ENCODE measurements around the gene ERC2. TPM values are rescaled to one million over a fixed set of nuclear protein-coding genes. Genes with fewer than 3 reads are reported as not detected.

The ERC2 gene
- total RNA-seq, 1 donor from 2014 or later = 0.65 TPM

DNA sequence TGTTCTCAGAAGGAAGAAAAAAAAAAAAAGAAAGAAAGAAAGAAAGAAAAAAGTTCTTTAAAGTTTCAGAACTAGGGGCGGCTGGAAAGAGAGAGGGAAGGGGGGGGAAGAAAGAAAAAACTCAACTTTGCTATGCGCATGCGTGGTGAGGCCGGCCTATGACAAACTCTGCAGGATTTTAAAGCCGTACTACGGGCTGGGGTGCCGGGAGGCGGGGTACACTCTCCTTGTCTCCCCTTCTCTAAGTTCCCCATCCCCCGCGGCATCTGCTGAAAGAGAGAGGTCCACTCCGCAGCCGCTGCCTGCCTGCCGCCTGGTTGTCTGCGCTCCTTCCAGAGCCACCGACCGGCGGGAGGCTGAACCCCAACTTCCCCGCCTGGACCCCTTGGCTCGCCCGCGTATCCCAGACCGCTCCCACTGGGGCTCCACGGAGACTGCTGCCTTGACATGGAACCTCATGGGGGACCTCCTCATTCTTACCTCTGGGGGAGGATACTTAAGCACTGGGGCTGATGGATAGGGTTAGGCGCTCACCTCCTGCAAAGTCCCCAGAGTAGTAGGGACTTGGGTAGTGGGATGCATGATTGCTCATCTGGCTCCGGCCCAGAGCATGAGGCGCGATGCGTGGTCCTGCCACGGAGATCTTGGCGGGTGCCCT, 979.7 kb downstream of the ERC2 start:
- Mint-ChIP-seq H3K9me3 (ENCODE audit: low read depth) (no peaks in the 10 kb centered on the region), H3K27me3 (ENCODE audit: low read depth) (peaks cover 2% of the 10 kb centered on the region)

DNA sequence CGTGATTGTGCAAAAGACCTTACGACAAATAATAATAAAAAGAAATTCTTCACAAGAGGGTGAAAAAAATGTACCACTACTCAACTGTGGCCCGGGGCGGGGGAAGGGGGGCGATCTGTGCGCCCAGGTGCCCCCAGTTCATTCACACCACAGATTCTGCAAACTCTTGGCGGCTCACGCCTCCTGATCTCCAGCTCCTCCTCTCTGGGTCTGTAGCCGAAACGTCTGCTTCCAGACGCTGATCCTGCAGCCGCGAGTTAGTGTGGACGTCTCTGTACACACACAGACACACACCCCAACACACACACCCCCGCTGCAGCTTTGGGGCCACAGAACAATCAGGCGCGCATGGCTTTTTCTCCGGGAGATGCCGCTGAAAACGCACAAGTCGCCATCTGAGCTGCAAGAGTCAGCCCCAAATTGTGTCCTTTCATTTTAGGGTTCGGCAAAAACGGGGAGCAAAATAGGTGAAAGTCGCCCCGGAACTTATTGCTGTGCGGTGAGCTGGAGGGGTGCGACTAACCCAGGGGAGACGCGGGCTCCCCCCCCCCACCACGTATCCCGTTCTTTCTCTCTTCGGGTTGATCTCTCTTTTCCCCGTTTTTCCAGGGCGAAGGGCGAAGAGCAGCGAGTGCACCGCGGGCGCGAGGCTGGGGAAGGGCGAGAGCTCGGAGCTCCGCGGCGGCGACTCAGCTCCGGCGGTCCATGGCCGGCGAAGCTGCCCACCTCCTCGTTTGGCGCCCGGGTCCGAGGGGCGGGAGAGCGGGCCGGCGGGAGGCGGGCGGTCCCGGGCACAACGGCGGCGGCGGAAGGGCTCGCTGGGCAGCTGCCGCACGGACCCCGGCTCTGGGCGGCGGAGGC, 980.7 kb downstream of the ERC2 start:
- Mint-ChIP-seq H3K4me3 (ENCODE audit: unreplicated experiment) (peak overlapping the region; percentile 97), H3K27me3 (ENCODE audit: low read depth) (peaks cover 2% of the 10 kb centered on the region), H3K36me3 (ENCODE audit: low read depth) (no peaks in the 10 kb centered on the region), H3K9me3 (ENCODE audit: low read depth) (no peaks in the 10 kb centered on the region), H3K4me1 (ENCODE audit: low read depth) (peaks cover 47% of the 10 kb centered on the region), H3K27ac (ENCODE audit: unreplicated experiment) (peak overlapping the region; percentile 63)
- TF ChIP-seq, protein P1, sequence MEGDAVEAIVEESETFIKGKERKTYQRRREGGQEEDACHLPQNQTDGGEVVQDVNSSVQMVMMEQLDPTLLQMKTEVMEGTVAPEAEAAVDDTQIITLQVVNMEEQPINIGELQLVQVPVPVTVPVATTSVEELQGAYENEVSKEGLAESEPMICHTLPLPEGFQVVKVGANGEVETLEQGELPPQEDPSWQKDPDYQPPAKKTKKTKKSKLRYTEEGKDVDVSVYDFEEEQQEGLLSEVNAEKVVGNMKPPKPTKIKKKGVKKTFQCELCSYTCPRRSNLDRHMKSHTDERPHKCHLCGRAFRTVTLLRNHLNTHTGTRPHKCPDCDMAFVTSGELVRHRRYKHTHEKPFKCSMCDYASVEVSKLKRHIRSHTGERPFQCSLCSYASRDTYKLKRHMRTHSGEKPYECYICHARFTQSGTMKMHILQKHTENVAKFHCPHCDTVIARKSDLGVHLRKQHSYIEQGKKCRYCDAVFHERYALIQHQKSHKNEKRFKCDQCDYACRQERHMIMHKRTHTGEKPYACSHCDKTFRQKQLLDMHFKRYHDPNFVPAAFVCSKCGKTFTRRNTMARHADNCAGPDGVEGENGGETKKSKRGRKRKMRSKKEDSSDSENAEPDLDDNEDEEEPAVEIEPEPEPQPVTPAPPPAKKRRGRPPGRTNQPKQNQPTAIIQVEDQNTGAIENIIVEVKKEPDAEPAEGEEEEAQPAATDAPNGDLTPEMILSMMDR (IDR thresholded peaks at IDR 0.05) = no peak
- no peak for DNase-seq (ENCODE audit: low spot score)

More for the DNA sequence above, 979.7 kb downstream of the ERC2 start:
- Mint-ChIP-seq H3K27ac (ENCODE audit: unreplicated experiment) (peak overlapping the region; percentile 12), H3K36me3 (ENCODE audit: low read depth) (no peaks in the 10 kb centered on the region), H3K4me3 (ENCODE audit: unreplicated experiment) (peak overlapping the region; percentile 97), H3K4me1 (ENCODE audit: low read depth) (peaks cover 39% of the 10 kb centered on the region)
- no peak for DNase-seq (ENCODE audit: low spot score)
- TF ChIP-seq, protein P1 (IDR thresholded peaks at IDR 0.05) = no peak

DNA sequence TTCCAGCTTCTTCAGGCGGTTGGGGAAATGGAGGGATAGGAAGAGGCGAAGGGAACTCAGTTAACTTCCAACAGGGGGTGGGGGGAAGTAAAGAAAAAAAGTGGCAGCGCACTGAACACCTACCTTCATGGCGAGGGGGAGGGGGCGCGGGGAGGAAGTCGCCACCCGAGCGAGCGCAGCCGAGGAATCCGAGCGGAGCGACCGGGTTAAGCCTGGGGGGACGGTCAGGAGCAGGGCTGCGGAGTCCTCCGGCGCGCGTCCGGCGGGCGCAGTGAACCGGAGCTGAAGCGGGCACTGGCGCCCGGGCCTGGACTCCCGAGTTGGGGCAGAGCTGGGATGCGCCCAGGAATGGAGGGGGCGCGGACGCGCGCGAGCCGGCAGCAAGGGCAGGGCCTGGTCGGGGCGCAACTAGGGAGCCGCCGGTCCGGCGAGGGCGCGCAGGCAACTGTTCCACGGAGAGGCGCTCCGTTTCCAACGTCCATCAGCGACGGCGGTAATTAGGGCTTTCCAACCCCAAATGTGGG, 981.3 kb downstream of the ERC2 start, which contains the start of gene WNT5A:
Gene WNT5A, minus strand, starts transcription at position 450 of the 524 bp plus-strand sequence. Its CDS starts 321 bp downstream, at position 129.
- Mint-ChIP-seq H3K9me3 (ENCODE audit: low read depth) (no peaks in the 10 kb centered on the region), H3K36me3 (ENCODE audit: low read depth) (no peaks in the 10 kb centered on the region), H3K27ac (ENCODE audit: unreplicated experiment) (peak within 1 kb of the TSS; percentile 79), H3K4me1 (ENCODE audit: low read depth) (peaks cover 50% of the 10 kb centered on the region), H3K4me3 (ENCODE audit: unreplicated experiment) (peak within 1 kb of the TSS; percentile 97), H3K27me3 (ENCODE audit: low read depth) (peaks cover 2% of the 10 kb centered on the region)
- no peak for DNase-seq (ENCODE audit: low spot score)
- TF ChIP-seq, protein P1 (IDR thresholded peaks at IDR 0.05) = no peak

DNA sequence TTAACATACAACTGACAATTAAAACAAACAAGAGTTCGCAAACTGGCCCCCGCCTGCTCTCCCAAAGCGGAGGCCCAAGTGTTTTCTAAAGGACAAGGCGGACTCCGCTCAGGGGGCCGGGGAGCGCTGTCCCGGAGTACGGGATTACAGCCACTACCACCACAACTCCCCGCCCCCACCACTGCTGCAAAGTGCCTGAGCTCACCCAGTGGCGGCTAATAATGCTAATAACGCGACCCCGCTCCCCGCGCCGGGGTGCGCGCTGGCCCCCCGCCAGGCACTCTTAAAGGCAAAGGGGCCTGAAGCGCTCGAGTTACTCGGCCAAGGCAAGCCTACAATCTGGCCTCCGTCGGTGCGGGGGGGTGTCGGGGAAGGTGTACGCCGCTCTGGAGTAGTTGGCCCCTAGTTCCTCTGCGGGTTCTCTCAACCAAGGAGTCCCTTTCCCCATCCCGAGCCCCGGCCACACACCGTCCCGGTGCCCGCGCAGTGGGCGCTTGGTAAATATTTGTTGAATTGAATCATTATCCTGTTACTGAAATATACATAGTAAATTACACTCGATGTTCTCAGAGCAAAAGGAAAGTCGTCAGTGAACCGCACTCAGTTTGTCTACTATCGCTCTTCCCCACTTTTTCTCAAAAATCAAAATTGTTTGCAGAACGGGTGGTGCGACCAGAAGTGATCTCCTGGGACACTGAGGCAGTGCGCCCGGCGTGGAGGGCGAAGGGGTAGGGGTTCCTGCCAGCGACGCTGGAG, 982.0 kb downstream of the ERC2 start:
- Mint-ChIP-seq H3K9me3 (ENCODE audit: low read depth) (no peaks in the 10 kb centered on the region), H3K27me3 (ENCODE audit: low read depth) (peaks cover 2% of the 10 kb centered on the region), H3K27ac (ENCODE audit: unreplicated experiment) (peak overlapping the region; percentile 79), H3K36me3 (ENCODE audit: low read depth) (no peaks in the 10 kb centered on the region), H3K4me3 (ENCODE audit: unreplicated experiment) (peak overlapping the region; percentile 97), H3K4me1 (ENCODE audit: low read depth) (peaks cover 56% of the 10 kb centered on the region)
- TF ChIP-seq, protein P1 (IDR thresholded peaks at IDR 0.05) = no peak
- no peak for DNase-seq (ENCODE audit: low spot score)

Measured in chondrocyte (in vitro differentiated cells).